K562 (cell line): Measurements from ENCODE around the gene SLC37A4. TPM values are rescaled to one million over a fixed set of nuclear protein-coding genes. Genes with fewer than 3 reads are reported as not detected.

ENCODE experiments used
- BCL6 ChIP-seq: fragments of 250-450 bp; sonication (Bioruptor Pico); IDR thresholded peaks from 2 replicates; pipeline ENCODE4 v1.4.0; 2020
- BRD4 ChIP-seq: fragments of 200-600 bp; sonication (generic); IDR thresholded peaks from 2 replicates; pipeline ENCODE4 v1.6.1; 2017; ENCODE audit warnings: inconsistent platforms
- CBX5 ChIP-seq: IDR thresholded peaks from 2 replicates; pipeline ENCODE4 v1.6.1; 2014; ENCODE audit warnings: low read depth, borderline replicate concordance
- DACH1 ChIP-seq: fragments of 450-650 bp; IDR thresholded peaks from 2 replicates; pipeline ENCODE4 v1.6.1; 2018; ENCODE audit not compliant: partially characterized antibody
- FOXA1 ChIP-seq: fragments of 450-650 bp; IDR thresholded peaks from 2 replicates; pipeline ENCODE4 v1.6.1; 2016; ENCODE audit warnings: mild to moderate bottlenecking, borderline replicate concordance
- HEY1 ChIP-seq: fragments of 250-450 bp; sonication (Bioruptor Pico); IDR thresholded peaks from 2 replicates; pipeline ENCODE4 v1.5.0; 2020; ENCODE audit warnings: mild to moderate bottlenecking, moderate library complexity, borderline replicate concordance
- RFX7 ChIP-seq: fragments of 250-450 bp; sonication (Bioruptor Pico); IDR thresholded peaks from 2 replicates; pipeline ENCODE4 v1.5.1; 2021; ENCODE audit warnings: mild to moderate bottlenecking
- SP2 ChIP-seq: IDR thresholded peaks from 2 replicates; pipeline ENCODE4 v1.6.1; 2011; ENCODE audit warnings: mild to moderate bottlenecking, low read depth, low read length, moderate library complexity; ENCODE audit not compliant: poor library complexity, severe bottlenecking; ENCODE audit errors: extremely low read depth
- SRSF1 ChIP-seq: fragments of 200-400 bp; formaldehyde crosslinking; IDR thresholded peaks from 2 replicates; pipeline ENCODE4 v1.6.1; 2017; ENCODE audit warnings: mild to moderate bottlenecking, low read depth, low read length, moderate library complexity
- TCF7 ChIP-seq: sonication (generic); IDR thresholded peaks from 2 replicates; pipeline ENCODE4 v1.6.1; 2016; ENCODE audit warnings: antibody characterized with exemption, borderline replicate concordance
- XRCC4 ChIP-seq: IDR thresholded peaks from one replicate; pipeline ENCODE4 v1.6.1; 2011; ENCODE audit not compliant: insufficient read depth, insufficient read length; ENCODE audit errors: extremely low read depth
- ZNF583 ChIP-seq: fragments of 250-450 bp; sonication (Bioruptor Pico); IDR thresholded peaks from 2 replicates; pipeline ENCODE4 v1.4.0; 2020
- polyA plus RNA-seq, 8 experiments: library from polyadenylated mRNA; depleted of rRNA in 4 of 8; stranded (reverse) in 5 of 8; unstranded in 3 of 8; fragments of >200 nt; fragmentation: Nextera tagmentation in 2 of 8; fragmentation: Illumina TruSeq in 1 of 8; extraction: Ambion mirVana in 2 of 8; extraction: Trizol in 1 of 8; gene quantifications; 2 replicates each; pipeline versions ENCODE4 v1.2.1 to v1.2.3, GENCODE V29; 2011 to 2014; ENCODE audit warnings: inconsistent platforms in 1 of 8, missing spikeins in 1 of 8
- total RNA-seq, 7 experiments: library from RNA; depleted of rRNA in 6 of 7; stranded (reverse); fragments of >200 nt in 6 of 7; fragmentation: Illumina TruSeq in 2 of 7; extraction: Trizol in 2 of 7; gene quantifications; 2 replicates each; pipeline versions ENCODE4 v1.2.1 to v1.2.3, GENCODE V29; 2011 to 2021; ENCODE audit warnings: low replicate concordance in 1 of 7
- TF ChIP-seq, protein P1 (sequence below): sonication (generic); formaldehyde crosslinking; IDR thresholded peaks from 2 replicates; pipeline ENCODE4 v1.8.1; 2023; ENCODE audit warnings: mild to moderate bottlenecking, missing genetic modification reagents
- TF ChIP-seq, protein P2 (sequence below): fragments of 450-650 bp; formaldehyde crosslinking; conservative IDR thresholded peaks from 2 replicates; pipeline ENCODE4 v1.4.0; 2022; ENCODE audit warnings: mild to moderate bottlenecking, missing genetic modification characterization
- TF ChIP-seq, protein P3 (sequence below): IDR thresholded peaks from 2 replicates; pipeline ENCODE4 v1.6.1; 2014; ENCODE audit warnings: antibody characterized with exemption
- TF ChIP-seq, protein P4 (sequence below), 2 experiments: fragments of 450-650 bp; IDR thresholded peaks; 2 replicates each; pipeline ENCODE4 v1.6.1; 2016; ENCODE audit warnings: mild to moderate bottlenecking in 2 of 2, borderline replicate concordance in 1 of 2, low read depth in 1 of 2, moderate library complexity in 1 of 2

The SLC37A4 gene
- total and polyA plus RNA-seq, 9 of the 15 experiments (the other 6 are each of a cell fraction or from before 2014, with no cell fraction given): 24.7 to 73.9 (median 40.7) TPM

GRCh38 chr11:119030329-119031047 lies at the start of gene SLC37A4 (continued):
- TF ChIP-seq ZNF583 (CRISPR knock-in tag) (no peak), XRCC4 (no peak), BRD4 (no peak), SP2 (no peak), DACH1 (no peak), CBX5 (no peak), RFX7 (CRISPR knock-in tag) (no peak), FOXA1 (no peak), SRSF1 (no peak), BCL6 (CRISPR knock-in tag) (no peak), TCF7 (no peak), HEY1 (no peak)
- TF ChIP-seq, protein P1, sequence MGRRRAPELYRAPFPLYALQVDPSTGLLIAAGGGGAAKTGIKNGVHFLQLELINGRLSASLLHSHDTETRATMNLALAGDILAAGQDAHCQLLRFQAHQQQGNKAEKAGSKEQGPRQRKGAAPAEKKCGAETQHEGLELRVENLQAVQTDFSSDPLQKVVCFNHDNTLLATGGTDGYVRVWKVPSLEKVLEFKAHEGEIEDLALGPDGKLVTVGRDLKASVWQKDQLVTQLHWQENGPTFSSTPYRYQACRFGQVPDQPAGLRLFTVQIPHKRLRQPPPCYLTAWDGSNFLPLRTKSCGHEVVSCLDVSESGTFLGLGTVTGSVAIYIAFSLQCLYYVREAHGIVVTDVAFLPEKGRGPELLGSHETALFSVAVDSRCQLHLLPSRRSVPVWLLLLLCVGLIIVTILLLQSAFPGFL (CRISPR knock-in tag): no peak
- TF ChIP-seq, protein P2, sequence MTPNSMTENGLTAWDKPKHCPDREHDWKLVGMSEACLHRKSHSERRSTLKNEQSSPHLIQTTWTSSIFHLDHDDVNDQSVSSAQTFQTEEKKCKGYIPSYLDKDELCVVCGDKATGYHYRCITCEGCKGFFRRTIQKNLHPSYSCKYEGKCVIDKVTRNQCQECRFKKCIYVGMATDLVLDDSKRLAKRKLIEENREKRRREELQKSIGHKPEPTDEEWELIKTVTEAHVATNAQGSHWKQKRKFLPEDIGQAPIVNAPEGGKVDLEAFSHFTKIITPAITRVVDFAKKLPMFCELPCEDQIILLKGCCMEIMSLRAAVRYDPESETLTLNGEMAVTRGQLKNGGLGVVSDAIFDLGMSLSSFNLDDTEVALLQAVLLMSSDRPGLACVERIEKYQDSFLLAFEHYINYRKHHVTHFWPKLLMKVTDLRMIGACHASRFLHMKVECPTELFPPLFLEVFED (CRISPR knock-in tag): no peak
- TF ChIP-seq, protein P3, sequence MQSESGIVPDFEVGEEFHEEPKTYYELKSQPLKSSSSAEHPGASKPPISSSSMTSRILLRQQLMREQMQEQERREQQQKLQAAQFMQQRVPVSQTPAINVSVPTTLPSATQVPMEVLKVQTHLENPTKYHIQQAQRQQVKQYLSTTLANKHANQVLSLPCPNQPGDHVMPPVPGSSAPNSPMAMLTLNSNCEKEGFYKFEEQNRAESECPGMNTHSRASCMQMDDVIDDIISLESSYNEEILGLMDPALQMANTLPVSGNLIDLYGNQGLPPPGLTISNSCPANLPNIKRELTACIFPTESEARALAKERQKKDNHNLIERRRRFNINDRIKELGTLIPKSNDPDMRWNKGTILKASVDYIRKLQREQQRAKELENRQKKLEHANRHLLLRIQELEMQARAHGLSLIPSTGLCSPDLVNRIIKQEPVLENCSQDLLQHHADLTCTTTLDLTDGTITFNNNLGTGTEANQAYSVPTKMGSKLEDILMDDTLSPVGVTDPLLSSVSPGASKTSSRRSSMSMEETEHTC: peak; percentile 89
- TF ChIP-seq, protein P4, sequence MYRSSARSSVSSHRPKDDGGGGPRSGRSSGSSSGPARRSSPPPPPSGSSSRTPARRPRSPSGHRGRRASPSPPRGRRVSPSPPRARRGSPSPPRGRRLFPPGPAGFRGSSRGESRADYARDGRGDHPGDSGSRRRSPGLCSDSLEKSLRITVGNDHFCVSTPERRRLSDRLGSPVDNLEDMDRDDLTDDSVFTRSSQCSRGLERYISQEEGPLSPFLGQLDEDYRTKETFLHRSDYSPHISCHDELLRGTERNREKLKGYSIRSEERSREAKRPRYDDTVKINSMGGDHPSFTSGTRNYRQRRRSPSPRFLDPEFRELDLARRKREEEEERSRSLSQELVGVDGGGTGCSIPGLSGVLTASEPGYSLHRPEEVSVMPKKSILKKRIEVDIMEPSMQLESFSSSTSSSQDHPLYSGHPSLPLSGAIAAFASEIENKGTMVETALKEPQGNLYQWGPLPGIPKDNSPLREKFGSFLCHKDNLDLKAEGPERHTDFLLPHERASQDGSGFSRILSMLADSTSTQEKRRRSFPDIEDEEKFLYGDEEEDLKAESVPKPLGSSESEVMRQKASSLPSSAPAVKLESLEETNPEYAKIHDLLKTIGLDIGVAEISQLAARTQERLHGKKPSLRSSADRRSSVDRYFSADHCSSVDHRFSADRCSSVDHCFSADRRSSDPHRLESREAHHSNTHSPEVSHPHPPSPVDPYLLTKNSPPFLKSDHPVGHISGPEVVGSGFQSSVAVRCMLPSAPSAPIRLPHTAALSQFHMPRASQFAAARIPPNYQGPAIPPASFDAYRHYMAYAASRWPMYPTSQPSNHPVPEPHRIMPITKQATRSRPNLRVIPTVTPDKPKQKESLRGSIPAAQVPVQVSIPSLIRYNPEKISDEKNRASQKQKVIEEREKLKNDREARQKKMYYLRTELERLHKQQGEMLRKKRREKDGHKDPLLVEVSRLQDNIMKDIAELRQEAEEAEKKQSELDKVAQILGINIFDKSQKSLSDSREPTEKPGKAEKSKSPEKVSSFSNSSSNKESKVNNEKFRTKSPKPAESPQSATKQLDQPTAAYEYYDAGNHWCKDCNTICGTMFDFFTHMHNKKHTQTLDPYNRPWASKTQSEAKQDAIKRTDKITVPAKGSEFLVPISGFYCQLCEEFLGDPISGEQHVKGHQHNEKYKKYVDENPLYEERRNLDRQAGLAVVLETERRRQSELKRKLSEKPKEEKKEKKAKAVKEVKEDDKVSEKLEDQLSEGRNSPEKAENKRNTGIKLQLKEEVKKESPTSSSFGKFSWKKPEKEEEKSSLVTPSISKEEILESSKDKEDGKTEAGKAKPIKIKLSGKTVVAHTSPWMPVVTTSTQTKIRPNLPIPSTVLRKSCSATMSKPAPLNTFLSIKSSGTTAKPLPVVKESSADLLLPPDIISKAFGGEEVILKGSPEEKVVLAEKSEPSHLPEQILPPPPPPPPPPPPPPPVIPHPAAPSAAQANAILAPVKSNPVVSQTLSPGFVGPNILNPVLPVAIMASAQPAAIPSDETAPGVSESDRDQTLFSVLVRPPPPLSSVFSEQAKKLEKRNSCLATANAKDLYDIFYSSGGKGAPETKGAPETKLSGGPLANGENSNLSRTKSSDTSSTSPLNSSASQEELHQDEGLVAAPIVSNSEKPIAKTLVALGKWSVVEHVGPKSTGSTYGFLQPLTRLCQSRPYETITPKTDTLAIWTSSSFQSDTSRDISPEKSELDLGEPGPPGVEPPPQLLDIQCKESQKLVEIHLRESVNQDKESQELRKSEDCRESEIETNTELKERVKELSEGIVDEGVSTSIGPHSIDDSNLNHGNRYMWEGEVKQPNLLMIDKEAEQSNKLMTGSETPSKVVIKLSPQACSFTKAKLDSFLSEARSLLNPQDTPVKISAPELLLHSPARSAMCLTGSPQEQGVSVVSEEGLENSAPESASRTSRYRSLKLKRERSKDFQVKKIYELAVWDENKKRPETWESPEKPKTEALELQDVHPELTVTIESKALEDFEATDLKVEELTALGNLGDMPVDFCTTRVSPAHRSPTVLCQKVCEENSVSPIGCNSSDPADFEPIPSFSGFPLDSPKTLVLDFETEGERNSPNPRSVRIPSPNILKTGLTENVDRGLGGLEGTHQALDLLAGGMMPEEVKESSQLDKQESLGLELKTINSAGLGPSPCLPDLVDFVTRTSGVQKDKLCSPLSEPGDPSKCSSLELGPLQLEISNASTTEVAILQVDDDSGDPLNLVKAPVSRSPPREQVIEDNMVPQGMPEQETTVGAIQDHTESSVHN (IDR thresholded peaks at IDR 0.05; ENCODE audit: borderline replicate concordance in 1 of 2, low read depth in 1 of 2): no peak
